ENCODE results near the gene MAN2A2. TPM values are rescaled to one million over a fixed set of nuclear protein-coding genes. Genes with fewer than 3 reads are reported as not detected.
A peak's percentile ranks its signal among the peaks of the same experiment; 100 is the strongest.

The MAN2A2 gene
- total and polyA plus RNA-seq, 9 of the 15 experiments (the other 6 are each of a cell fraction or from before 2014, with no cell fraction given) = 7.3 to 151 (median 43.4) TPM

GRCh38 chr15:90909976-90910375, 6.9 kb downstream of the MAN2A2 start:
- H3K4me1 ChIP-seq (replicated peaks in 1 of 2; ENCODE audit: control insufficient read depth in 2 of 2, insufficient read depth in 2 of 2, low read length in 2 of 2) = peaks cover 3 to 51% of the 10 kb centered on the region in 2 experiments; a peak in 4 of 5 replicates
- CTCF ChIA-PET (ENCODE audit: low intra/inter-chr PET ratio) = no interaction called here
- H3K79me2 ChIP-seq (ENCODE audit: control insufficient read depth, insufficient read depth, low read length) = peaks cover 22% of the 10 kb centered on the region
- no peak for FAIRE-seq
- in situ Hi-C loops (cut with MboI) (no loop called here), intact Hi-C loops (cut with micrococcal nuclease) (no loop called here)
- no peak overlapping the region for H3K4me2 ChIP-seq (ENCODE audit: insufficient read depth, low read length)
- no peak for DNase-seq (ENCODE audit: extremely low read depth in 1 of 4, low spot score in 3 of 4)
- no TSS peak for BruUV-seq (replicated peaks)
- 0 out of 4 replicates have a peak overlapping the region, but pooled peaks of 1 of the 2 experiments have one; percentile 43 for H3K9ac ChIP-seq (ENCODE audit: insufficient read depth in 1 of 2, low read depth in 2 of 2, low read length in 2 of 2)
- no peak overlapping the region for H3K4me3 ChIP-seq
- no peaks in the 10 kb centered on the region for H4K20me1 ChIP-seq (replicated peaks; ENCODE audit: control insufficient read depth, insufficient read depth, low read length)
- H3K36me3 ChIP-seq (ENCODE audit: control insufficient read depth, insufficient read depth, low read length) = peaks cover 96% of the 10 kb centered on the region
- TF ChIP-seq ZNF57 (CRISPR knock-in tag; IDR thresholded peaks at IDR 0.05) (no peak), SRSF9 (IDR thresholded peaks at IDR 0.05; ENCODE audit: borderline replicate concordance, low read depth, low read length) (no peak), ZNF316 (IDR thresholded peaks at IDR 0.05) (no peak), CSDE1 (IDR thresholded peaks at IDR 0.05) (no peak)
- POLR2A ChIA-PET = interaction anchor here (0.5 to 2.3 kb wide), 4 partner anchors 8 to 170 kb away, joined by 3 to 17 read pairs (median 4); no protein-coding TSS in a partner anchor
- no peak overlapping the region for H2AFZ ChIP-seq (ENCODE audit: low read depth, low read length)
- no peaks in the 10 kb centered on the region for H3K9me3 ChIP-seq (replicated peaks; ENCODE audit: control insufficient read depth, insufficient read depth, low read depth, low read length)
- H3K27ac ChIP-seq (ENCODE audit: extremely low read depth, low read depth, low read length) = no peak overlapping the region
- ATAC-seq = no peak
- peaks cover 4% of the 10 kb centered on the region for H3K9me1 ChIP-seq (ENCODE audit: control insufficient read depth, insufficient read depth, low read length)
- WGBS (ENCODE audit: insufficient coverage, low coverage, missing lambda C conversion rate) = 97% methylated on average over 7 of the region's 8 CpGs
- H3K27me3 ChIP-seq (ENCODE audit: control insufficient read depth in 2 of 2, insufficient read depth in 2 of 2, low read length in 2 of 2) = no peaks in the 10 kb centered on the region

- H3K27me3 ChIP-seq (ENCODE audit: control insufficient read depth in 2 of 2, insufficient read depth in 2 of 2, low read length in 2 of 2) = no peaks in the 10 kb centered on the region
- H3K9me1 ChIP-seq (ENCODE audit: control insufficient read depth, insufficient read depth, low read length) = peaks cover 4% of the 10 kb centered on the region
- H3K4me2 ChIP-seq (ENCODE audit: insufficient read depth, low read length) = no peak overlapping the region
- no peaks in the 10 kb centered on the region for H3K9me3 ChIP-seq (replicated peaks; ENCODE audit: control insufficient read depth, insufficient read depth, low read depth, low read length)
- H3K79me2 ChIP-seq (ENCODE audit: control insufficient read depth, insufficient read depth, low read length) = peaks cover 15% of the 10 kb centered on the region
- DNase-seq (ENCODE audit: extremely low read depth in 1 of 4, low spot score in 3 of 4) (no peak), FAIRE-seq (no peak), ATAC-seq (0 out of 3 replicates have a peak, but pooled peaks have one; percentile 5)
- peaks cover 8 to 51% of the 10 kb centered on the region in 2 experiments for H3K4me1 ChIP-seq (replicated peaks in 1 of 2; ENCODE audit: control insufficient read depth in 2 of 2, insufficient read depth in 2 of 2, low read length in 2 of 2)
- peaks cover 96% of the 10 kb centered on the region for H3K36me3 ChIP-seq (ENCODE audit: control insufficient read depth, insufficient read depth, low read length)
- ChIA-PET POLR2A (interaction anchor here (0.5 to 2.3 kb wide), 5 partner anchors 9 to 171 kb away, joined by 3 to 17 read pairs (median 4); no protein-coding TSS in a partner anchor), CTCF (ENCODE audit: low intra/inter-chr PET ratio) (no interaction called here)
- WGBS (ENCODE audit: insufficient coverage, low coverage, missing lambda C conversion rate) = 97% methylated on average over 21 of the region's 24 CpGs
- no peaks in the 10 kb centered on the region for H4K20me1 ChIP-seq (replicated peaks; ENCODE audit: control insufficient read depth, insufficient read depth, low read length)
- intact Hi-C loops (cut with micrococcal nuclease) = no loop called here
- H2AFZ ChIP-seq (ENCODE audit: low read depth, low read length) = no peak overlapping the region
- peak overlapping the region in 1 of 2 experiments; percentile 67; a peak in 2 of 4 replicates for H3K9ac ChIP-seq (ENCODE audit: insufficient read depth in 1 of 2, low read depth in 2 of 2, low read length in 2 of 2)
- in situ Hi-C loops (cut with MboI) = no loop called here
- BruUV-seq (replicated peaks) = no TSS peak
- no peak overlapping the region for H3K27ac ChIP-seq (ENCODE audit: extremely low read depth, low read depth, low read length)
- no peak overlapping the region for H3K4me3 ChIP-seq
- TF ChIP-seq TFAM (CRISPR knock-in tag; conservative IDR thresholded peaks at IDR 0.05) (no peak), L3MBTL2 (IDR thresholded peaks at IDR 0.05) (no peak), PBX2 (CRISPR knock-in tag; IDR thresholded peaks at IDR 0.05; ENCODE audit: low read depth) (no peak), PBX2 (tag; conservative IDR thresholded peaks at IDR 0.05; ENCODE audit: low read depth) (no peak), POLR2H (tag; IDR thresholded peaks at IDR 0.05; ENCODE audit: low read depth) (no peak), RBFOX2 (IDR thresholded peaks at IDR 0.05; ENCODE audit: low read depth, low read length) (peak; percentile 47), ZC3H8 (IDR thresholded peaks at IDR 0.05) (no peak)
Observed at GRCh38 chr15:90910441-90911301, 7.6 kb downstream of the MAN2A2 start.
